Transverse colon (tissue), 4 donors: ENCODE measurements around the gene PNLIPRP2.

ENCODE experiments used
- CTCF ChIP-seq, 5 experiments: fragments of 200-600 bp in 3 of 5; fragments of 450-650 bp in 2 of 5; sonication (generic) in 3 of 5; IDR thresholded peaks; 1 replicate in 2 of 5; 2 replicates in 3 of 5; pipeline ENCODE4 v1.5.1; 2016 to 2017; ENCODE audit warnings: antibody characterized with exemption in 5 of 5, inconsistent platforms in 3 of 5, mild to moderate bottlenecking in 2 of 5, moderate library complexity in 1 of 5
- EP300 ChIP-seq: sonication (generic); formaldehyde crosslinking; IDR thresholded peaks from one replicate; pipeline ENCODE4 v1.6.1; 2017; ENCODE audit warnings: antibody characterized with exemption, low read depth
- POLR2A ChIP-seq: fragments of 450-650 bp; IDR thresholded peaks from one replicate; pipeline ENCODE4 v1.6.1; 2016; ENCODE audit warnings: antibody characterized with exemption, mild to moderate bottlenecking, moderate library complexity
- POLR2AphosphoS5 ChIP-seq, 3 donors: sonication (generic); formaldehyde crosslinking; IDR thresholded peaks; one replicate each; pipeline ENCODE4 v1.6.1; 2016; ENCODE audit warnings: antibody characterized with exemption in 3 of 3

GRCh38 chr10:116646502-116646901 lies 25.7 kb downstream of the PNLIPRP2 start:
- no peak for TF ChIP-seq CTCF (IDR thresholded peaks at IDR 0.05)
- TF ChIP-seq POLR2AphosphoS5 (IDR thresholded peaks at IDR 0.05) = no peak
- no peak for TF ChIP-seq EP300
- TF ChIP-seq POLR2A = no peak
